Measurements from ENCODE around the gene HIVEP3.

HIVEP3 gene

GRCh38 chr1:41528726-41529605 lies 389.8 kb downstream of the HIVEP3 start:
- TF ChIP-seq CTCF (conservative IDR thresholded peaks at IDR 0.05; ENCODE audit: low read depth, low read length), result no peak
- no peak for DNase-seq (ENCODE audit: low read depth)
- no peak overlapping the region for H3K4me3 ChIP-seq (ENCODE audit: low read length)

- DNase-seq (ENCODE audit: low read depth), result no peak
- no peak overlapping the region for H3K4me3 ChIP-seq (ENCODE audit: low read length)
- no peak for TF ChIP-seq CTCF (conservative IDR thresholded peaks at IDR 0.05; ENCODE audit: low read depth, low read length)
These were observed 390.6 kb downstream of the HIVEP3 start for GRCh38 chr1:41528106-41528505.

GRCh38 chr1:41526956-41527561 lies 391.7 kb downstream of the HIVEP3 start:
- H3K4me3 ChIP-seq (ENCODE audit: low read length), result no peak overlapping the region
- no peak for DNase-seq (ENCODE audit: low read depth)
- no peak for TF ChIP-seq CTCF (conservative IDR thresholded peaks at IDR 0.05; ENCODE audit: low read depth, low read length)

GRCh38 chr1:41525891-41526587 lies 392.7 kb downstream of the HIVEP3 start:
- DNase-seq (ENCODE audit: low read depth), result no peak

GRCh38 chr1:41524676-41525675 lies 393.7 kb downstream of the HIVEP3 start:
- no peak overlapping the region for H3K4me3 ChIP-seq (ENCODE audit: low read length)
- DNase-seq (ENCODE audit: low read depth), result no peak
- no peak for TF ChIP-seq CTCF (conservative IDR thresholded peaks at IDR 0.05; ENCODE audit: low read depth, low read length)

More at GRCh38 chr1:41525891-41526587, 392.7 kb downstream of the HIVEP3 start:
- no peak for TF ChIP-seq CTCF (conservative IDR thresholded peaks at IDR 0.05; ENCODE audit: low read depth, low read length)
- no peak overlapping the region for H3K4me3 ChIP-seq (ENCODE audit: low read length)

- no peak for TF ChIP-seq CTCF (conservative IDR thresholded peaks at IDR 0.05; ENCODE audit: low read depth, low read length)
- H3K4me3 ChIP-seq (ENCODE audit: low read length), result no peak overlapping the region
- DNase-seq (ENCODE audit: low read depth), result no peak
These were observed 394.6 kb downstream of the HIVEP3 start for GRCh38 chr1:41523949-41524675.

Data from retinal pigment epithelial cell (primary cell).